ENCODE results near the gene ZMYND8. TPM values are rescaled to one million over a fixed set of nuclear protein-coding genes. Genes with fewer than 3 reads are reported as not detected.
A peak's percentile ranks its signal among the peaks of the same experiment; 100 is the strongest.

ZMYND8 gene
- total RNA-seq, 1 donor: 18.8 TPM

- H3K4me3 ChIP-seq (ENCODE audit: insufficient read depth, low read length): no peak overlapping the region
- DNase-seq (ENCODE audit: insufficient read length, low spot score, missing footprints): no peak
- H3K79me2 ChIP-seq (ENCODE audit: insufficient read depth, low read length): peaks cover 17% of the 10 kb centered on the region
- H3K36me3 ChIP-seq (ENCODE audit: insufficient read depth, low read length): peaks cover 33% of the 10 kb centered on the region
- H3K4me1 ChIP-seq (ENCODE audit: insufficient read depth, low read length): peaks cover 64% of the 10 kb centered on the region
- H3K9me3 ChIP-seq (ENCODE audit: low read depth, low read length): no peaks in the 10 kb centered on the region
- no peak overlapping the region for H2AFZ ChIP-seq (ENCODE audit: low read length)
- TF ChIP-seq CTCF (IDR thresholded peaks at IDR 0.05; ENCODE audit: extremely low read depth, low read depth, low read length): no peak
- H3K27ac ChIP-seq (ENCODE audit: low read depth, low read length): peak overlapping the region; percentile 96
- H3K27me3 ChIP-seq (ENCODE audit: insufficient read depth, low read length): no peaks in the 10 kb centered on the region
- peak overlapping the region; percentile 9 for H3K4me2 ChIP-seq (ENCODE audit: insufficient read depth, low read length)
- no peaks in the 10 kb centered on the region for H4K20me1 ChIP-seq (ENCODE audit: insufficient read depth, low read length)
Observed at GRCh38 chr20:47276251-47276650, 80.2 kb downstream of the ZMYND8 start.

GRCh38 chr20:47275548-47275947 lies 81.0 kb downstream of the ZMYND8 start:
- no peaks in the 10 kb centered on the region for H4K20me1 ChIP-seq (ENCODE audit: insufficient read depth, low read length)
- no peak for DNase-seq (ENCODE audit: insufficient read length, low spot score, missing footprints)
- TF ChIP-seq CTCF (IDR thresholded peaks at IDR 0.05; ENCODE audit: extremely low read depth, low read depth, low read length): no peak
- H2AFZ ChIP-seq (ENCODE audit: low read length): no peak overlapping the region
- peaks cover 21% of the 10 kb centered on the region for H3K79me2 ChIP-seq (ENCODE audit: insufficient read depth, low read length)
- H3K27me3 ChIP-seq (ENCODE audit: insufficient read depth, low read length): no peaks in the 10 kb centered on the region
- H3K9me3 ChIP-seq (ENCODE audit: low read depth, low read length): no peaks in the 10 kb centered on the region
- H3K4me3 ChIP-seq (ENCODE audit: insufficient read depth, low read length): no peak overlapping the region
- peak overlapping the region; percentile 96 for H3K27ac ChIP-seq (ENCODE audit: low read depth, low read length)
- H3K4me2 ChIP-seq (ENCODE audit: insufficient read depth, low read length): no peak overlapping the region
- H3K36me3 ChIP-seq (ENCODE audit: insufficient read depth, low read length): peaks cover 33% of the 10 kb centered on the region
- H3K4me1 ChIP-seq (ENCODE audit: insufficient read depth, low read length): peaks cover 64% of the 10 kb centered on the region

DNA sequence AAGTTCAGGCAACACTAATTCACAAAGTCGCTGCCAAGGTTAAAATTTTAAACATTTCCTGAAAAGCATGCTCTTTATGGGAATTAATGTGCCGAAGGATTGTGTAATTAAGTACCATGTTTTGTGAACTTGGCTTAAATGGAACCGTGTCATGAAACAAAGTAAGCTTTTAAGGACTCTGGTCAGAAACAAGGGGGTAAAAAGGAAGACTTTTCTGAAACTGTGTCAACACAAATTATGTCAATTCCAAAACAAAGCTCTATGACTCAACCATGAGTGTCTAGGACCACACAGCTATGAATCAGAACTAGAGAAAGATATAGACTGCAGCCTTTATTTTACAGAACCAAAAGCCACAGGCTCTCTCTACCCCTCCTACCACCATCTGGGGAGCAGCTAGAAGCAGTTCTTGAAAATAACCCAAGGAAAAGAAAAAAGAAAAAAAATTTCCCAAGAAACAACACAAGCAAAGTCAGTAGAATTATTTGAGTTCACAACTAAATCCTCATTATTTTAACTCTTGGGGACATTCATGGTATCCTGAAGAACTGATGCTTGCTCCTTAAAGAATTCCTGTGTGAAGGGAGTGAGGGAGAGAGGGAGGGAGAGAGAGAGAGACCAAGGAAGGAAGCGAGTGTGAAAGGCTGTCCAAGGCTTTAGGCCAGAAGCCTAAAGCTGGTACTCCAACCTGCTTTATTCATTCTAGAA lies 81.9 kb downstream of the ZMYND8 start:
- H3K4me3 ChIP-seq (ENCODE audit: insufficient read depth, low read length): peak overlapping the region; percentile 32
- H3K36me3 ChIP-seq (ENCODE audit: insufficient read depth, low read length): peaks cover 27% of the 10 kb centered on the region
- peak overlapping the region; percentile 96 for H3K27ac ChIP-seq (ENCODE audit: low read depth, low read length)
- peaks cover 66% of the 10 kb centered on the region for H3K4me1 ChIP-seq (ENCODE audit: insufficient read depth, low read length)
- H3K4me2 ChIP-seq (ENCODE audit: insufficient read depth, low read length): peak overlapping the region; percentile 74
- H4K20me1 ChIP-seq (ENCODE audit: insufficient read depth, low read length): no peaks in the 10 kb centered on the region
- no peaks in the 10 kb centered on the region for H3K27me3 ChIP-seq (ENCODE audit: insufficient read depth, low read length)
- no peak overlapping the region for H2AFZ ChIP-seq (ENCODE audit: low read length)
- TF ChIP-seq CTCF (IDR thresholded peaks at IDR 0.05; ENCODE audit: extremely low read depth, low read depth, low read length): no peak
- peaks cover 28% of the 10 kb centered on the region for H3K79me2 ChIP-seq (ENCODE audit: insufficient read depth, low read length)
- H3K9me3 ChIP-seq (ENCODE audit: low read depth, low read length): no peaks in the 10 kb centered on the region
- DNase-seq (ENCODE audit: insufficient read length, low spot score, missing footprints): peak; percentile 97

DNA sequence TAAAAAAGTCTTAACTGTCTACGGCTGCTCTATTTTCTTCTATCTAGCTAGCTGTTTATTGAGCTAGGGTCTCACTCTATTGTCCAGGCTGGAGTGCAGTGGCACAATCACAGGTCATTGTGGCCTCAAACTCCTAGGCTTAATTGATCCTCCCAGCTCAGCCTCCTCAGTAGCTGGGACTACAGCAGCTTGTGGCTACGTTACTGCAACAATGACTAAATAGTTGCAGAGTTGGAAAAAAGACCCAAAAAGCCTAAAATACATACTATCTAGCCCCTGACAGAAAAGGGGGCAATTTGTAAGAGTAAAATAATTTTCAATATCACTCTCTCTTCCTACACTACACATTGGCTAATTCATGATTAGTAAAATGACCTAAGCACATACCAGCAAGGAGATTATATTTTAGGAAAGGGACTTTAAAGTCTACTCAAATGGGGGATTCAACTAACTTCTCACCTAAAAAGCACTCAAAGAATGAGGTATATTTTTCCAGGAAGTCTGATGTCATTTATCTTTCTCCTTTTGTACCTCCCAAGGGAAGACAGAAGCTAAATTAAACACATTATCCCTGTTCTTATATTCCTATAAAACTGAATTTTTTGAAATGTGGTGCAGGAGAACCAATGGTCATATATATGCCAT lies 82.8 kb downstream of the ZMYND8 start:
- no peak for DNase-seq (ENCODE audit: insufficient read length, low spot score, missing footprints)
- no peaks in the 10 kb centered on the region for H3K9me3 ChIP-seq (ENCODE audit: low read depth, low read length)
- peaks cover 62% of the 10 kb centered on the region for H3K4me1 ChIP-seq (ENCODE audit: insufficient read depth, low read length)

More for the DNA sequence above, 82.8 kb downstream of the ZMYND8 start:
- peak overlapping the region; percentile 32 for H3K4me3 ChIP-seq (ENCODE audit: insufficient read depth, low read length)
- peak overlapping the region; percentile 96 for H3K27ac ChIP-seq (ENCODE audit: low read depth, low read length)
- H4K20me1 ChIP-seq (ENCODE audit: insufficient read depth, low read length): no peaks in the 10 kb centered on the region
- no peak overlapping the region for H2AFZ ChIP-seq (ENCODE audit: low read length)
- H3K27me3 ChIP-seq (ENCODE audit: insufficient read depth, low read length): no peaks in the 10 kb centered on the region
- peaks cover 32% of the 10 kb centered on the region for H3K79me2 ChIP-seq (ENCODE audit: insufficient read depth, low read length)
- no peak for TF ChIP-seq CTCF (IDR thresholded peaks at IDR 0.05; ENCODE audit: extremely low read depth, low read depth, low read length)
- peak overlapping the region; percentile 74 for H3K4me2 ChIP-seq (ENCODE audit: insufficient read depth, low read length)
- peaks cover 32% of the 10 kb centered on the region for H3K36me3 ChIP-seq (ENCODE audit: insufficient read depth, low read length)
